ENCODE results near the gene FOXD4L3.
"Not testable (repeated sequence)": the region's sequence is repeated elsewhere in the genome, so short reads cannot be mapped to it uniquely, and the experiment has no call there.

The FOXD4L3 gene

GRCh38 chr9:68302567-68302966 lies at the start of gene FOXD4L3:
Gene FOXD4L3, plus strand, starts transcription at chr9:68302867. Its CDS starts 85 bp downstream, at chr9:68302952.
- DNase-seq (ENCODE audit: low read depth) = not testable (repeated sequence)

DNA sequence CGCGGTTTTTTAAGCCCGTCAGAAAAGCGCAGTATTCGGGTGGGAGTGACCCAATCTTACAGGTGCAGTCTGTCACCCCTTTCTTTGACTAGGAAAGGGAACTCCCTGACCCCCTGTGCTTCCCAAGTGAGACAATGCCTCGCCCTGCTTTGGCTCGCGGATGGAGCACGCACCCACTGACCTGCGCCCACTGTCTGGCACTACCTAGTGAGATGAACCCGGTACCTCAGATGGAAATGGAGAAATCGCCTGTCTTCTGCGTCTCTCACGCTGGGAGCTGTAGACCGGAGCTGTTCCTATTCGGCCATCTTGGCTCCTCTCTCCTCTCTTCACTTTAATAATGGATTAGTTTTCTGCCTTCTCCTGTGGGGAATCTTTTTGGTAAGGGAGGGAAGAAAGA lies 21.6 kb upstream of the FOXD4L3 start:
- DNase-seq (ENCODE audit: low read depth) = not testable (repeated sequence)

DNA sequence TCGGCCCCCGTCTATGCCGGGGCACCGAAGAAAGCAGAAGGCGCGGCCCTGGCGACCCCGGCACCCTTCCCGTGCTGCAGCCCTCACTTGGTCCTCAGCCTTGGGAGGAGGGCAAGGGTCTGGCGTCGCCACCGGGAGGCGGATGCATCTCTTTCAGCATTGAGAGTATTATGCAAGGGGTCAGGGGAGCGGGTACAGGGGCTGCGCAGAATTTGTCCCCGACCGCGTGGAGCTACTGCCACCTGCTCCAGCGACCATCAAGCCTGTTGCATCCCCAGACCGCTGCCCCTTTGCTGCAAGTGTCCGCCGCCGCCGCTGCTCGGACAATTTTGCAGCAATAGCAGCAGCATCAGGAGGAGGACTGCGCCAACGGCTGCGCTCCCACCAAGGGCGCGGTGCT lies 1.1 kb downstream of the FOXD4L3 start:
- DNase-seq (ENCODE audit: low read depth) = not testable (repeated sequence)

DNA sequence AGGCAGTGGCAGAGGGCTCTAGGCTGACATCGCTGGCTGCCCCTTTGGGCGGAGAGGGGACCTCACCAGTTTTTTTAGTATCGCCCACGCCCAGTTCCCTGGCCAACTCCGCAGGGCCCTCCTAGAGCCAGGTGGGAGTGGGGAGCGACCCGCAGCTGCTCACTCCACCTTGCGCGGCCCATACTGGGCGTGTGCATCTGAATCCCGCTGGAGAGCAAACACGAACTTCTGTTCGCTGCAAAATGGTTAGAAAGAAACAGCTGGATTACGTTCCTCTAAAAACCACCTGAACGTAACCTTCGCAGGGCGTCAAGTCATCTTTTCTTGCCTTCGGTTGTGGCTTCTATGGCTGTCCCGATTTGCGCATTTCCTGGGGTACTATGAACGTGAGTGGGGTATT lies 1.5 kb downstream of the FOXD4L3 start:
- not testable (repeated sequence) for DNase-seq (ENCODE audit: low read depth)

GRCh38 chr9:68304777-68305176 lies 2.1 kb downstream of the FOXD4L3 start:
- not testable (repeated sequence) for DNase-seq (ENCODE audit: low read depth)

DNA sequence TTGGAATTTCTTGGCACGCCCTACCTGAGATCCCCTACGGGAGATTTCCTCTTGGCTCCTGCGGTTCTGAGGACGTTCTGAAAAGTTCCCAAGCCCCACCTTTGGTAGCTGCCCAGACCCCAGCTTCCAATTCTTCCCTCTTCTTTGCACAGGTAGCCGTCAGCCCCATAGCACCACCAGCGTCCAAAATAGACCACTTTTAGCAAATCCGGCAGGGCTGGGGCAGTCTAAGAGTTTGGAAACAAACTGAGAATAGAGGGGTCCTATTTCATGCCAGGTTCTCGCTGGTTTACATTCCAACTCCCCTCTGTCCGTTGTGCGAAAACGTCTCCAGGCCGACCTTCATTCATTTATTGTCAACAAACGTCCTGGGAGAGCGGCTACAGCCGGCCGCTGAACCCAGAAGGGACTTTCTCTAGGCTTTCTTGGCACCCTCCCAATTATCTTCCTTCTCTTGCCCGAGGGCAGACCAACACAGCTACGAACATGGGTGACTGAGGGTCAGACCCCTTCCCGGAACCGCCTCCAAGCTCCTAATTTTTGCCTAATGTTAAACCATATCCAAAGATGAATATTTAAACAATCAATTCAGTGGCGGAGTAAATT lies 3.1 kb downstream of the FOXD4L3 start:
- DNase-seq (ENCODE audit: low read depth) = not testable (repeated sequence)

GRCh38 chr9:68306391-68306964 lies 3.8 kb downstream of the FOXD4L3 start:
- DNase-seq (ENCODE audit: low read depth) = not testable (repeated sequence)

- not testable (repeated sequence) for DNase-seq (ENCODE audit: low read depth)
These were observed 4.5 kb downstream of the FOXD4L3 start for GRCh38 chr9:68307127-68307526.

DNA sequence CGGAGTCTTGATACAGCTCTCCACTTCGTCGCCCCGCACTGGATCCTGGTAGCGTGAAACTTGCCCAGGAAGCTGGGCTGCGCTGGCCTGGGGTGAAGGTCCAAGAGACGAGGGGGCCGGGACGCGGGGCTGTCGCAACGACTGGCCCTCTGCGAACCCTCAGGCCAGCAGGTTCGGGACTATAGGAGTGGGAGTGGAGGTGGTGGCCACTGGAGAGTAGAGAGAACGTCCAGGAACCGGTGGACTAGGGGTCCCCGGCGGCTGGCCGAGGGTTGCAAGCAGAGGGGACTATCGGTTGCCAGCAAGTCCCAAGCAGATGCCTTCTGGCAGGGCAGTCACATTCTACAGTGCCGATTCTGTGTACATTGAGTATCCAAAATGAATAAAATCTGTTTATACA lies 5.0 kb downstream of the FOXD4L3 start:
- DNase-seq (ENCODE audit: low read depth) = not testable (repeated sequence)

- DNase-seq (ENCODE audit: low read depth) = not testable (repeated sequence)
These were observed 8.5 kb downstream of the FOXD4L3 start for GRCh38 chr9:68311208-68311607.

GRCh38 chr9:68318209-68318608 lies 15.5 kb downstream of the FOXD4L3 start:
- DNase-seq (ENCODE audit: low read depth) = not testable (repeated sequence)

DNA sequence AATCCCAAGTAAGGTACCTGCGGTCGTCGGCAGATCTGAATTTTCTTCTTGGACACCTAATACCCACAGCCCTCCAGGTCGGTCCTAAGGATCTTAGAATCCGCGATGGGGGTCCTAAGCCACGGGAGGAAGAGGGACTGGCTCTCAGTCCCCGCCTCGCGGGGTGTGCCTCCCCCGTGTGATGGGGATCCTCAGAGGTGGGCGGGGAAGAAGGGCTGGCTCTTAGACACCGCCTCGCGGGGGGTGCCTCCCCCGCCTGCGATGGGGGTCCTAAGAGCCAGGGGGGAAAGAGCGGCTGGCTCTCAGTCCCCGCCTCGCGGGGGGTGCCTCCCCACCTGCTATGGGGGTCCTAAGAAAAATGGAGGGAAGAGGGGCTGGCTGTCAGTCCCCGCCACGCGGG lies 21.1 kb downstream of the FOXD4L3 start:
- DNase-seq (ENCODE audit: low read depth) = not testable (repeated sequence)

DNA sequence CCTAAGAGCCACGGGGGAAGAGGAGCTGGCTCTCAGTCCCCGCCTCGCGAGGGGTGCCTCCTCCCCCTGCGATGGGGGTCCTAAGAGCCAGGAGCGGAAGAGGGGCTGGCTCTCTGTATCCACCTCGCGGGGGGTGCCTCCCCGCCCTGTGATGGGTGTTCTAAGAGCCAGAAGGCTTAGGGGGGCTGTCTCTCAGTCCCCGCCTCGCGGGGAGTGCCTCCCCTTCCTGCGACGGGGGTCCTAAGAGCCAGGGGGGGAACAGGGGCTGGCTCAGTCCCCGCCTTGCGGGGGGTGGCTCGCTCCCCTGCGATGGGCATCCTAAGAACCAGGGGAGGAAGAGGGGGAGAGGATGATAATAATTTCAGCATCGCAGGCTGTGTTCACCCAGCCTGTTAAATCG lies 21.9 kb downstream of the FOXD4L3 start:
- not testable (repeated sequence) for DNase-seq (ENCODE audit: low read depth)

DNA sequence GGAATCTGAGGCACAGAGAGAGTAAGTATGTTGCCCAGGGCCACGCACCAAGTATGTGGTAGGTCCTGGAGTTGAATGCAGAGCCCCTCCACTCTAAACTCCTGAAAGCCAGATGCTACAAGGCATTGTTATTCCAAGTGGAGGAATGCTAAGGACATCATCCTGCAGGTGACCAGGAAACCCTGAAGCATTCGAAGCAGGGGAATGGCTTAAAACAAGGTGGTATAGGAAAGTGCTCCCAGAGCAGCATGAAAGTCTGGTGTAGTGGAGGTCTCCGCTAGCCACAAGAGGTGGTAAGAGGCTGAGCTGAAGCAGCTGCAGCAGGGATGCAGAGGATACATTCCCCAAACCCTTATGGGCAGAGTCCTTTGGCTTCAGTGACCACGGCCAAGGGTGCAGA lies 26.4 kb downstream of the FOXD4L3 start:
- DNase-seq (ENCODE audit: low read depth) = not testable (repeated sequence)

DNA sequence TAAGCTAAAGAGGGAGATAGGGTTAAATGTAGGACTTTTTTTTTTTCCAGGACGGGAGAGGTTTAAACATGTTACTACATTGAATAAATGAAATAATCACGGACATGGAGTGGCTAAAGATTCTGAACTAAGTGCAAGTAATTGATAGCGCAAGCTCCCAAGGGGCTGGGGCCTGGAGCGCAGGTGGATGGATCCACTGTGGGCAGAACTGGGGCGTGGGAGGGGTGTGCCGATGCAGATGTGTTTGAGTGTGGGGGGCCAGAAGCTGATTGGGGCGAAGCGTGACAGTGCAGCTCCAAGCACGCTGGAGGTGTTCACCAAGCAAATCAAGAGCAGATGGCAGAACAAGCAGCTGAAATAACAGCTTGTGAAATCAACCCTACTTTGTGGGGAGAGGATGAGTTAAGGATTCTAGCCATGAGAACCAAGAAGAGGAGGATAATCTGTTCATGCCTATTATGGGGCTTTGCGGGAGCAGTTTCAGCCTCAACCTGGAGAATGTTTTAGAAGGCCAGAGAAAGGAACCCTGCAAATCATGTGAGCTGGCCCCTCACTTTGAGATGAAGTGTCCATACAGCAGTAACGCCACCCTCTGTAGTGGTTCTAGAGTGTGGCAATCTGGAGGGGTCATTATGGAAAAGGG lies 28.0 kb downstream of the FOXD4L3 start:
- not testable (repeated sequence) for DNase-seq (ENCODE audit: low read depth)

- DNase-seq (ENCODE audit: low read depth) = not testable (repeated sequence)
These were observed 29.5 kb downstream of the FOXD4L3 start for GRCh38 chr9:68332122-68332521.

DNA sequence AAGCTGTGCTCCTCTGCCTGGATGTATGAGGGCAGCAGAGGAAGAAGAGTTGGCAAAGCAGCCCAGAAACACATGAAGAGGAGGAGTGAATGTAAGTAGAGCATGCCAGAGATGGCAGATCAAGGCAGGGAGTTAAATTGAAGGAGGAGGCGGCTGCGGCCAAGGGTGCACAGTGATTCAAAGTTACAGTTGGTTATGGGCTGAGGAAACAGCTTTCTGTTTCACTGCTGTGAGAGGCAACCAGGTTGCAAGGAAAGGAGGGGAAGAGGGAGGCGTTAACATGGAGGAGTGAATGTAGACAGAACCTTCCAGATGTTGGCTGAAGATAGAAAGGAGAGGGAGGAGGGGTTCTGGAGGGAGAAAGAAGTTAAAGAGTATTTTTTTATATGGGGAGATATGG lies 33.3 kb downstream of the FOXD4L3 start:
- DNase-seq (ENCODE audit: low read depth) = not testable (repeated sequence)

- DNase-seq (ENCODE audit: low read depth) = not testable (repeated sequence)
These were observed 34.1 kb downstream of the FOXD4L3 start for GRCh38 chr9:68336639-68337339.

GRCh38 chr9:68338000-68338399 lies 35.3 kb downstream of the FOXD4L3 start:
- DNase-seq (ENCODE audit: low read depth) = not testable (repeated sequence)

DNA sequence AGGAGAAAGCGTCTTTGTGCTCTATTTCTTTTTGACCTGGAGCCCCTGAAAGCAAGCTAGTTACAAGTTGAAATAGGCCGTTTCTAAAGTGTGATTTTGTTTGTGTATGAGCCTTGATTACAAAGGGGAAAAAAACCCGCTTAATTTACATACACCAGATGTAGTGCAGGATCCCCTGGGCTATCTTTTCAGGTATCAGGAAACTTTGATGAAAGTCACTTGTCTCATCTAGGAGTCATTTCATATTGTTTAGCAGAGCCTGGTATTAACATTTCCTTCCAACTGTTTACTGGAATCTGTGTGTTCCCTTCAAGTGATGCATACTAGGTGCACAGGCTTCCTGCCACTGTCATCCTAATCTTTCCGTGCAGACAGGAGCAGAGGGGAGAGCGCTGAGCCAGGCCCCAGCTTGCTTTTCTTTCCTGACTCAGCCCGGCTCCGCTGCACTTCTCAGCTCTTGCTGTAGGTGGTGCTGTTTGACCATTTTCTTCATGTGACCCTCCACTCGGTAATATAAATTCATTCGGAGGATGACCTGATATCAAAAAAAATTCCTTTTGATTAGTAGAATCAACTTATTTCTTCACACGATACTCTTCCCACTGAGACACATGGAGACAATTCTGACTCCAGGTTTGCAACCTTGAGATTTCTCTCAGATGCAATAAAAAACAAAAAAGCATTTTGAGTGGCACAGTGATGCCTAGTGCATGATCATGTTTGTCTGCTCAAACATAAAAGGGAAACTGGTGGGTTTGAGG lies 39.8 kb downstream of the FOXD4L3 start:
- not testable (repeated sequence) for DNase-seq (ENCODE audit: low read depth)

DNA sequence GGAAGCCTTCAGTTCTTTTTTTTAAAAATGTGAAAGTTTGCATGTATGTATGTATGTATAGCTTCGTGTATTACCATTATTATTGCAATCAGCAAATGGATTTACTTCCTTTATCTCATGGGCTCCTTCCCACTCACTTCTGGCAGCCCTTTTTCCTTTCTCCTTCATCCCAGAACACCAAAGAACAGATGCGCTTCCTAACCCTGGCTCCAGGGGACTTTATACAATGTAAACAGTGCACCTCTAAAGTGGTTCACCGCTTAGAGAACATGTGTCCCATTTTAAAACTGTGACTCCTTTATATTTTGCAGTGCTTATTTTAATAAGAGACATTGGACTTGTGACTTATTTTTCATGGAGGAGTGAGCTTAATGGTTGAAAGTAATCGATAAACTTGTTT lies 40.6 kb downstream of the FOXD4L3 start:
- not testable (repeated sequence) for DNase-seq (ENCODE audit: low read depth)

- not testable (repeated sequence) for DNase-seq (ENCODE audit: low read depth)
These were observed 41.3 kb downstream of the FOXD4L3 start for GRCh38 chr9:68343992-68344391.
